Keratinocyte (primary cell): Measurements from ENCODE around the gene CWC27. TPM values are rescaled to one million over a fixed set of nuclear protein-coding genes. Genes with fewer than 3 reads are reported as not detected.

Experiments used
- DNase-seq: peaks from one replicate; pipeline ENCODE4 v3.0.0-alpha.2; 2011; ENCODE audit warnings: low read depth, missing footprints, low spot score
- FAIRE-seq: peaks from 2 replicates; lab custom pipeline; 2011; peaks lifted over from hg19 to GRCh38; lab: Jason Lieb, UNC
- H2AFZ ChIP-seq: 2 replicates; pipeline ENCODE4 v1.6.0; 2012; ENCODE audit warnings: low read length, control low read depth, inconsistent platforms; ENCODE audit not compliant: control insufficient read depth
- H3K27ac ChIP-seq: 2 replicates; pipeline ENCODE4 v1.5.1; 2011; ENCODE audit warnings: low read length; ENCODE audit not compliant: control insufficient read depth, insufficient read depth
- H3K27me3 ChIP-seq: 3 replicates; pipeline ENCODE4 v1.6.0; 2011; ENCODE audit warnings: low read length; ENCODE audit not compliant: control insufficient read depth, insufficient read depth; ENCODE audit errors: extremely low read depth
- H3K36me3 ChIP-seq, 2 experiments: 2 replicates in 1 of 2; 3 replicates in 1 of 2; pipeline ENCODE4 v1.5.1; 2011; ENCODE audit warnings: low read length in 2 of 2, mild to moderate bottlenecking in 1 of 2; ENCODE audit not compliant: control insufficient read depth in 2 of 2, insufficient read depth in 2 of 2; ENCODE audit errors: extremely low read depth in 1 of 2
- H3K4me1 ChIP-seq: 3 replicates; pipeline ENCODE4 v1.5.1; 2011; ENCODE audit warnings: low read length; ENCODE audit not compliant: control insufficient read depth, insufficient read depth; ENCODE audit errors: extremely low read depth
- H3K4me2 ChIP-seq: 3 replicates; pipeline ENCODE4 v1.6.0; 2011; ENCODE audit warnings: low read depth, low read length; ENCODE audit not compliant: control insufficient read depth, insufficient read depth; ENCODE audit errors: extremely low read depth
- H3K4me3 ChIP-seq, 3 experiments: fragments of 200-600 bp in 1 of 3; sonication (generic) in 1 of 3; 2 replicates in 2 of 3; 3 replicates in 1 of 3; pipeline ENCODE4 v1.5.1; 2011 to 2016; ENCODE audit warnings: low read length in 3 of 3, mild to moderate bottlenecking in 3 of 3, control low read depth in 2 of 3, inconsistent platforms in 1 of 3, low read depth in 1 of 3, mixed read lengths in 1 of 3, mixed run types in 1 of 3, moderate library complexity in 1 of 3; ENCODE audit not compliant: control insufficient read depth in 2 of 3, insufficient read depth in 2 of 3; ENCODE audit errors: extremely low read depth in 1 of 3
- H3K79me2 ChIP-seq: 2 replicates; pipeline ENCODE4 v1.6.0; 2012; ENCODE audit warnings: low read length; ENCODE audit not compliant: control insufficient read depth, insufficient read depth
- H3K9ac ChIP-seq: 3 replicates; pipeline ENCODE4 v1.6.0; 2011; ENCODE audit warnings: low read length; ENCODE audit not compliant: control insufficient read depth, insufficient read depth; ENCODE audit errors: extremely low read depth
- H3K9me1 ChIP-seq: 3 replicates; pipeline ENCODE4 v1.6.0; 2011; ENCODE audit warnings: low read length; ENCODE audit not compliant: control insufficient read depth, insufficient read depth; ENCODE audit errors: extremely low read depth
- H3K9me3 ChIP-seq: 2 replicates; pipeline ENCODE4 v1.5.1; 2012; ENCODE audit warnings: low read depth, low read length; ENCODE audit not compliant: control insufficient read depth
- H4K20me1 ChIP-seq: 3 replicates; pipeline ENCODE4 v1.6.0; 2011; ENCODE audit warnings: low read length; ENCODE audit not compliant: control insufficient read depth, insufficient read depth; ENCODE audit errors: extremely low read depth
- EZH2 ChIP-seq: IDR thresholded peaks from one replicate; pipeline ENCODE4 v1.6.1; 2012; ENCODE audit warnings: inconsistent platforms, mild to moderate bottlenecking, low read length, moderate library complexity
- dilution Hi-C: fragments of 300-500 bp; cut with MboI; formaldehyde crosslinking; loops from one replicate; pipeline ENCODE4 v1.7.0; 2020; ENCODE audit warnings: low sequenced_read_pairs; ENCODE audit not compliant: extremely low pct_ligation_motif_present
- polyA plus RNA-seq, 5 experiments: library from polyadenylated mRNA; depleted of rRNA in 3 of 5; stranded (reverse) in 3 of 5; stranded (forward) in 1 of 5; unstranded in 1 of 5; fragments of >200 nt; gene quantifications; 1 replicate in 1 of 5; 2 replicates in 3 of 5; 3 replicates in 1 of 5; pipeline versions ENCODE4 v1.2.1 to v1.2.3, GENCODE V29; 2011 to 2012; ENCODE audit warnings: missing spikeins in 2 of 5, low read depth in 1 of 5, low replicate concordance in 1 of 5
- TF ChIP-seq, protein P1 (sequence below), 3 experiments: IDR thresholded peaks in 1 of 3; conservative IDR thresholded peaks in 1 of 3; optimal IDR thresholded peaks in 1 of 3; 2 replicates in 2 of 3; 3 replicates in 1 of 3; pipeline versions ENCODE3 to v1.5.1; 2011; ENCODE audit warnings: low read length in 3 of 3, mild to moderate bottlenecking in 3 of 3, moderate library complexity in 2 of 3, control low read depth in 1 of 3, inconsistent platforms in 1 of 3; ENCODE audit not compliant: insufficient read depth in 2 of 3; ENCODE audit errors: extremely low read depth in 1 of 3

Gene CWC27
- polyA plus RNA-seq, 1 donor (not counting 4 experiments of a cell fraction or from before 2014, with no cell fraction given): 31.8 TPM

DNA sequence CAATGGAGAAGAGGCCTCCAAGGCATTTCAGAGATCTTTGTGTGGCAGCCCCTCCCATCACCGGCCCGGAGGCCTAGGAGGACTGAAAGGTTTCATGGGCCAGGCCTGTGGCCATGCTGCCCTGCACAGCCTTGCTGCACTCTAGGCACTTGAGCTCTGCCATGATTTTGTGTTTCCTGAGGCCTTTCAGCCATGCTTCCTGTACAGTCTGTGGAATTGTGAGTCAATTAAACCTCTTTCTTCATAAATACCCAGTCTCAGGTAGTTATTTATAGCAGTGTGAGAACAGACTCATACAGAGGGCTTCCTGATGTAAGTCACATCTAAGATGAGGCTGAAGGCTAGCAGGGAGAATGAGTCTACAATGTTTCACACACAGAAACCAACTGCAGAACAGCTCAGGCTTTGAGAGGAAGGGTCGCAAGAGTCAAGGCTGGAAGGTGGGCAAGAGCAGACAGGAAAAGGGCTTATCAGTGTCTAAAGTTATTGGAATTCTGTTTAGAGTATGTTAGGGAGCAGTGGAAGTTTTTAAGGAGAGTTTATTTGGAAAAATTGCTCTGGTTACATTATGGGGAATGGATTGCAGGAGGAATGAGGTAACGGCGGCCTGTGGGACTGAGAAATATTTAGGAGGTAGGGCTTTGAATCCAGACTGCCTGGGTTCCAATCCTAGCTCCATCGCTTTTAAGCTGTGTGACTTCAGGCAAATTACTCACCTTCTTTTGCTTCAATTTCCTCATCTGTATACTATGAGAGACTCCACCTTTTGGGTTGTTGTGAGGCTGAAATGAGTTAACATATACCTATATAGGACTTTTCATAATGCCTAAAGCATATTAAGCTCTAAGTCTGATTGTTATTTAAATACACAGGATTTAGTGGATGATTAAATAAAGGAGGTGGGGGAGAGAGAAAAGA lies 291.2 kb downstream of the CWC27 start:
- dilution Hi-C loops: no loop called here
- H2AFZ ChIP-seq: peak overlapping the region; percentile 32

DNA sequence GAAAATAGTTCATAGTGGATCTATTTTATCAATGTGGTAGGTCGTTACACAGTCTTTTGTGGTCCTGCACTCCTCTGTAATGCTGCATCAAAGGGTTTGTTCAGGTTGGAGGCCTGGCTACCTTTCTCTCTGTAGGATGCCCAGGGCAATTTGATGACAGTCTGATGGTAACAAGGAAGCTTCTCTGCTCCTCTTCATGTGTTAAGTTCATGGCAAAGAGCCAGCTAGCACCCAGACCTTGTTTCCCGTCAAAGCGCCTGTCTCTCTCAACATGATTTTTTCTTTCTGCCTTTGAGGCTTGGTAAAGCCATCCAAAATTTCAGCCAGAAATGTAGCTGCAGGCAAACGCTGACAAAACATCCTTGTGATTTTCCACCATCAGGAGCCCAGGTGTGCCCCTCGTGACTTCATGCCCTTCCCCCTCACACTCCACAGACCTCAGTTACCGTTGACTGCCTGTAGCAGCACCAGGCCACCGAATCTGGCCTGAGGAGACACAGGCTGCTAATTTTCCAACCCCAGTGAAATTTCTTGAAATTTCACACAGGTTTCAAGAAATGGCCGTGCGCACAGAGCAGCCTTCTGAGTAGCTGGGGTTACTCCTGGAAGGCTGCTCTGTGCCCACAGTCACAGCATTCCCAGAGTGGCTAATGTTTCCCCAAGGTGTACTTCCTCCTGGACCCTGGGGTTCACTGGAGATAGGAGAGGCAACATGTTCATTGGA lies 292.7 kb downstream of the CWC27 start:
- Histone ChIP-seq H3K36me3 (no peaks in the 10 kb centered on the region), H3K27me3 (no peaks in the 10 kb centered on the region), H3K4me1 (peaks cover 26% of the 10 kb centered on the region), H3K9ac (no peak overlapping the region), H3K79me2 (no peaks in the 10 kb centered on the region), H3K9me1 (no peaks in the 10 kb centered on the region), H4K20me1 (no peaks in the 10 kb centered on the region), H3K9me3 (no peaks in the 10 kb centered on the region), H3K4me3 (no peak overlapping the region), H3K27ac (no peak overlapping the region), H2AFZ (no peak overlapping the region), H3K4me2 (no peak overlapping the region)
- DNase-seq: no peak
- FAIRE-seq: no peak
- dilution Hi-C loops: no loop called here
- TF ChIP-seq EZH2: no peak
- TF ChIP-seq, protein P1, sequence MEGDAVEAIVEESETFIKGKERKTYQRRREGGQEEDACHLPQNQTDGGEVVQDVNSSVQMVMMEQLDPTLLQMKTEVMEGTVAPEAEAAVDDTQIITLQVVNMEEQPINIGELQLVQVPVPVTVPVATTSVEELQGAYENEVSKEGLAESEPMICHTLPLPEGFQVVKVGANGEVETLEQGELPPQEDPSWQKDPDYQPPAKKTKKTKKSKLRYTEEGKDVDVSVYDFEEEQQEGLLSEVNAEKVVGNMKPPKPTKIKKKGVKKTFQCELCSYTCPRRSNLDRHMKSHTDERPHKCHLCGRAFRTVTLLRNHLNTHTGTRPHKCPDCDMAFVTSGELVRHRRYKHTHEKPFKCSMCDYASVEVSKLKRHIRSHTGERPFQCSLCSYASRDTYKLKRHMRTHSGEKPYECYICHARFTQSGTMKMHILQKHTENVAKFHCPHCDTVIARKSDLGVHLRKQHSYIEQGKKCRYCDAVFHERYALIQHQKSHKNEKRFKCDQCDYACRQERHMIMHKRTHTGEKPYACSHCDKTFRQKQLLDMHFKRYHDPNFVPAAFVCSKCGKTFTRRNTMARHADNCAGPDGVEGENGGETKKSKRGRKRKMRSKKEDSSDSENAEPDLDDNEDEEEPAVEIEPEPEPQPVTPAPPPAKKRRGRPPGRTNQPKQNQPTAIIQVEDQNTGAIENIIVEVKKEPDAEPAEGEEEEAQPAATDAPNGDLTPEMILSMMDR (optimal IDR thresholded peaks at IDR 0.05 in 1 of 3, IDR thresholded peaks at IDR 0.05 in 1 of 3, conservative IDR thresholded peaks at IDR 0.05 in 1 of 3; ENCODE audit: extremely low read depth in 1 of 3, insufficient read depth in 2 of 3, low read length in 3 of 3): no peak

More for the DNA sequence above, 291.2 kb downstream of the CWC27 start:
- DNase-seq (no peak), FAIRE-seq (no peak)
- no peaks in the 10 kb centered on the region for H3K9me1 ChIP-seq
- no peak overlapping the region for H3K4me2 ChIP-seq
- no peaks in the 10 kb centered on the region for H3K79me2 ChIP-seq
- no peaks in the 10 kb centered on the region for H3K27me3 ChIP-seq
- TF ChIP-seq, protein P1 (optimal IDR thresholded peaks at IDR 0.05 in 1 of 3, IDR thresholded peaks at IDR 0.05 in 1 of 3, conservative IDR thresholded peaks at IDR 0.05 in 1 of 3; ENCODE audit: extremely low read depth in 1 of 3, insufficient read depth in 2 of 3, low read length in 3 of 3): no peak
- TF ChIP-seq EZH2: no peak
- no peaks in the 10 kb centered on the region for H3K36me3 ChIP-seq
- no peaks in the 10 kb centered on the region for H4K20me1 ChIP-seq
- H3K9ac ChIP-seq: no peak overlapping the region
- H3K9me3 ChIP-seq: no peaks in the 10 kb centered on the region
- H3K4me1 ChIP-seq: peaks cover 26% of the 10 kb centered on the region
- no peak overlapping the region for H3K4me3 ChIP-seq
- peak overlapping the region; percentile 33 for H3K27ac ChIP-seq
